ENCODE data around the gene XXYLT1. TPM values are rescaled to one million over a fixed set of nuclear protein-coding genes. Genes with fewer than 3 reads are reported as not detected.

XXYLT1 gene
- total RNA-seq, 1 experiment from 2014 or later, result 53.9 TPM

GRCh38 chr3:195248281-195248680 lies 22.7 kb downstream of the XXYLT1 start:
- BruUV-seq (replicated peaks), result no TSS peak
- intact Hi-C loops (cut with micrococcal nuclease; ENCODE audit: unreplicated experiment), result no loop called here
- Histone ChIP-seq H3K36me3 (ENCODE audit: insufficient read depth, low read length, poor library complexity, severe bottlenecking) (peaks cover 3% of the 10 kb centered on the region), H3K27me3 (replicated peaks; ENCODE audit: insufficient read depth, low read depth, low read length, poor library complexity) (no peaks in the 10 kb centered on the region), H3K9me3 (ENCODE audit: low read depth, low read length, poor library complexity, severe bottlenecking) (no peaks in the 10 kb centered on the region), H3K4me3 (ENCODE audit: low read depth, low read length, poor library complexity, severe bottlenecking) (no peak overlapping the region), H3K27ac (ENCODE audit: low read depth, low read length, poor library complexity, severe bottlenecking) (no peak overlapping the region), H3K4me1 (ENCODE audit: insufficient read depth, low read length, poor library complexity, severe bottlenecking) (peaks cover 15% of the 10 kb centered on the region)
- ChIA-PET CTCF (no interaction called here), POLR2A (ENCODE audit: low non-redundant PET) (no interaction called here)
- no peak for DNase-seq (ENCODE audit: low spot score)
- TF ChIP-seq, protein P1, sequence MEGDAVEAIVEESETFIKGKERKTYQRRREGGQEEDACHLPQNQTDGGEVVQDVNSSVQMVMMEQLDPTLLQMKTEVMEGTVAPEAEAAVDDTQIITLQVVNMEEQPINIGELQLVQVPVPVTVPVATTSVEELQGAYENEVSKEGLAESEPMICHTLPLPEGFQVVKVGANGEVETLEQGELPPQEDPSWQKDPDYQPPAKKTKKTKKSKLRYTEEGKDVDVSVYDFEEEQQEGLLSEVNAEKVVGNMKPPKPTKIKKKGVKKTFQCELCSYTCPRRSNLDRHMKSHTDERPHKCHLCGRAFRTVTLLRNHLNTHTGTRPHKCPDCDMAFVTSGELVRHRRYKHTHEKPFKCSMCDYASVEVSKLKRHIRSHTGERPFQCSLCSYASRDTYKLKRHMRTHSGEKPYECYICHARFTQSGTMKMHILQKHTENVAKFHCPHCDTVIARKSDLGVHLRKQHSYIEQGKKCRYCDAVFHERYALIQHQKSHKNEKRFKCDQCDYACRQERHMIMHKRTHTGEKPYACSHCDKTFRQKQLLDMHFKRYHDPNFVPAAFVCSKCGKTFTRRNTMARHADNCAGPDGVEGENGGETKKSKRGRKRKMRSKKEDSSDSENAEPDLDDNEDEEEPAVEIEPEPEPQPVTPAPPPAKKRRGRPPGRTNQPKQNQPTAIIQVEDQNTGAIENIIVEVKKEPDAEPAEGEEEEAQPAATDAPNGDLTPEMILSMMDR (conservative IDR thresholded peaks at IDR 0.05; ENCODE audit: low read depth, low read length), result no peak

- DNase-seq (ENCODE audit: low spot score), result no peak
- Histone ChIP-seq H3K4me1 (ENCODE audit: insufficient read depth, low read length, poor library complexity, severe bottlenecking) (peaks cover 12% of the 10 kb centered on the region), H3K9me3 (ENCODE audit: low read depth, low read length, poor library complexity, severe bottlenecking) (no peaks in the 10 kb centered on the region), H3K4me3 (ENCODE audit: low read depth, low read length, poor library complexity, severe bottlenecking) (no peak overlapping the region), H3K27me3 (replicated peaks; ENCODE audit: insufficient read depth, low read depth, low read length, poor library complexity) (no peaks in the 10 kb centered on the region), H3K36me3 (ENCODE audit: insufficient read depth, low read length, poor library complexity, severe bottlenecking) (peaks cover 3% of the 10 kb centered on the region), H3K27ac (ENCODE audit: low read depth, low read length, poor library complexity, severe bottlenecking) (no peak overlapping the region)
- no TSS peak for BruUV-seq (replicated peaks)
- no peak for TF ChIP-seq EZH2 (IDR thresholded peaks at IDR 0.05; ENCODE audit: borderline replicate concordance, low read depth, low read length, poor library complexity, severe bottlenecking)
- TF ChIP-seq, protein P1 (conservative IDR thresholded peaks at IDR 0.05; ENCODE audit: low read depth, low read length), result no peak
- POLR2A ChIA-PET (ENCODE audit: low non-redundant PET), result interaction anchor here (0.6 kb wide), 1 partner anchor 302 kb away, joined by 3 read pairs; no protein-coding TSS in a partner anchor
- intact Hi-C loops (cut with micrococcal nuclease; ENCODE audit: unreplicated experiment), result no loop called here
- CTCF ChIA-PET, result no interaction called here
Measured at GRCh38 chr3:195247863-195248189, 23.1 kb downstream of the XXYLT1 start.

DNA sequence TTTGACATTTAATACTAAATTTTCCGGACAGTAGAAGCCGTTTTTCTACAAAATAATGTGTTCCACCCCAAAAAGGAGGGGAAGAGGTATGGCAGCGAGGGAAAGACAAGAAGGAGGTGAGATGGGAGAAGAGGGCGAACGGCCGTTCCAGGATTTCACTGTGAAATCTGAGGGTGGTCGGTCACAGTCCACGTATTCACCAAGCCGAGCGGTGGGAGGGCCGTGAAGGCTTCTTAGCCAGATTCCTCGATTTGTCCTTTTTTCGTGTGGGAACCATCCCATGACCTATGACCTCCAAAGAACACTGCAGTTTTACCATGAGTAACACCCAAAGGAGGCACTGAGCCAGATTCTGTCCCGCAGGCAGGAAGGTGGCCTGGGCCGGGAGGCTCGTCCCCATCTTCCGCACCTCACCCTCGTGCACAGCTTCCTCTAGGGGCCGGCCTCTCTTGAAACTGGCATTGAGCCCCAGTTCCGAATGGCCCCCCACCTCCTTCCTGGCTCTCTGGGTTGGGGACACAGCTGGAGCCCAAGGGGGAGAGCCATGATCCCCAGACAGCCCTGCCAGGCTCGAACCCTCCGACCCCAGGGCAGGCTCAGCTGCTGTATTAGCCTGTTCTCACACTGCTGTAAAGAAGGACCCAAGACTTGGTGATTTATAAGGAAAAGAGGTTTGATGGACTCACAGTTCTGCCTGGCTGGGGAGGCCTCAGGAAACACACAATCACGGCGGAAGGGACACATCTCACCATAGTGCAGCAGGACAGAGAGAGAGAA lies 23.7 kb downstream of the XXYLT1 start:
- Histone ChIP-seq H3K27me3 (replicated peaks; ENCODE audit: insufficient read depth, low read depth, low read length, poor library complexity) (no peaks in the 10 kb centered on the region), H3K4me3 (ENCODE audit: low read depth, low read length, poor library complexity, severe bottlenecking) (no peak overlapping the region), H3K9me3 (ENCODE audit: low read depth, low read length, poor library complexity, severe bottlenecking) (no peaks in the 10 kb centered on the region), H3K4me1 (ENCODE audit: insufficient read depth, low read length, poor library complexity, severe bottlenecking) (peaks cover 6% of the 10 kb centered on the region), H3K27ac (ENCODE audit: low read depth, low read length, poor library complexity, severe bottlenecking) (peak overlapping the region; percentile 37), H3K36me3 (ENCODE audit: insufficient read depth, low read length, poor library complexity, severe bottlenecking) (peaks cover 3% of the 10 kb centered on the region)
- CTCF ChIA-PET, result no interaction called here
- POLR2A ChIA-PET (ENCODE audit: low non-redundant PET), result interaction anchor here (0.6 kb wide), 1 partner anchor 302 kb away, joined by 3 read pairs; no protein-coding TSS in a partner anchor
- no TSS peak for BruUV-seq (replicated peaks)
- DNase-seq (ENCODE audit: low spot score), result no peak
- TF ChIP-seq EZH2 (IDR thresholded peaks at IDR 0.05; ENCODE audit: borderline replicate concordance, low read depth, low read length, poor library complexity, severe bottlenecking), result no peak
- TF ChIP-seq, protein P1 (conservative IDR thresholded peaks at IDR 0.05; ENCODE audit: low read depth, low read length), result no peak
- intact Hi-C loops (cut with micrococcal nuclease; ENCODE audit: unreplicated experiment), result no loop called here
